ENCODE results near the gene GABARAP. TPM values are rescaled to one million over a fixed set of nuclear protein-coding genes. Genes with fewer than 3 reads are reported as not detected.

Gene GABARAP
- total RNA-seq, 3 donors from 2014 or later (not counting 1 experiment from before 2014, with no cell fraction given), result 256 to 277 (median 276) TPM

- peaks cover 75% of the 10 kb centered on the region for H3K36me3 ChIP-seq (ENCODE audit: control insufficient read depth, insufficient read depth, low read length)
- Mint-ChIP-seq H3K4me3 (no peak overlapping the region), H3K9me3 (no peaks in the 10 kb centered on the region), H3K36me3 (no peaks in the 10 kb centered on the region), H3K4me1 (peaks cover 4 to 15% of the 10 kb centered on the region in 2 donors), H3K27ac (no peak overlapping the region), H3K27me3 (ENCODE audit: low read depth in 2 of 2) (no peaks in the 10 kb centered on the region)
- H3K4me1 ChIP-seq (ENCODE audit: control insufficient read depth, insufficient read depth, low read length), result peaks cover 5% of the 10 kb centered on the region
- intact Hi-C loops (cut with micrococcal nuclease), result no loop called here
- no peak overlapping the region for H3K4me3 ChIP-seq (ENCODE audit: low read length)
- 97% methylated on average over 18 of the region's 21 CpGs for WGBS (ENCODE audit: insufficient coverage)
- no peak for ATAC-seq
- TF ChIP-seq, protein P1, sequence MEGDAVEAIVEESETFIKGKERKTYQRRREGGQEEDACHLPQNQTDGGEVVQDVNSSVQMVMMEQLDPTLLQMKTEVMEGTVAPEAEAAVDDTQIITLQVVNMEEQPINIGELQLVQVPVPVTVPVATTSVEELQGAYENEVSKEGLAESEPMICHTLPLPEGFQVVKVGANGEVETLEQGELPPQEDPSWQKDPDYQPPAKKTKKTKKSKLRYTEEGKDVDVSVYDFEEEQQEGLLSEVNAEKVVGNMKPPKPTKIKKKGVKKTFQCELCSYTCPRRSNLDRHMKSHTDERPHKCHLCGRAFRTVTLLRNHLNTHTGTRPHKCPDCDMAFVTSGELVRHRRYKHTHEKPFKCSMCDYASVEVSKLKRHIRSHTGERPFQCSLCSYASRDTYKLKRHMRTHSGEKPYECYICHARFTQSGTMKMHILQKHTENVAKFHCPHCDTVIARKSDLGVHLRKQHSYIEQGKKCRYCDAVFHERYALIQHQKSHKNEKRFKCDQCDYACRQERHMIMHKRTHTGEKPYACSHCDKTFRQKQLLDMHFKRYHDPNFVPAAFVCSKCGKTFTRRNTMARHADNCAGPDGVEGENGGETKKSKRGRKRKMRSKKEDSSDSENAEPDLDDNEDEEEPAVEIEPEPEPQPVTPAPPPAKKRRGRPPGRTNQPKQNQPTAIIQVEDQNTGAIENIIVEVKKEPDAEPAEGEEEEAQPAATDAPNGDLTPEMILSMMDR (IDR thresholded peaks at IDR 0.05), result no peak
- H3K27ac ChIP-seq (ENCODE audit: low read length), result no peak overlapping the region
- no peaks in the 10 kb centered on the region for H3K9me3 ChIP-seq (ENCODE audit: control insufficient read depth, insufficient read depth, low read length)
- DNase-seq, result no peak
- H3K27me3 ChIP-seq (ENCODE audit: control insufficient read depth, insufficient read depth, low read length), result no peaks in the 10 kb centered on the region
Observed at GRCh38 chr17:7225711-7226331, 16.4 kb downstream of the GABARAP start.

GRCh38 chr17:7224661-7225111, 17.6 kb downstream of the GABARAP start:
- Histone ChIP-seq H3K27me3 (ENCODE audit: control insufficient read depth, insufficient read depth, low read length) (no peaks in the 10 kb centered on the region), H3K27ac (ENCODE audit: low read length) (no peak overlapping the region), H3K9me3 (ENCODE audit: control insufficient read depth, insufficient read depth, low read length) (no peaks in the 10 kb centered on the region), H3K4me3 (ENCODE audit: low read length) (no peak overlapping the region), H3K36me3 (ENCODE audit: control insufficient read depth, insufficient read depth, low read length) (peaks cover 69% of the 10 kb centered on the region), H3K4me1 (ENCODE audit: control insufficient read depth, insufficient read depth, low read length) (peaks cover 13% of the 10 kb centered on the region)
- H3K27ac Mint-ChIP-seq, result no peak overlapping the region
- H3K36me3 Mint-ChIP-seq, result no peaks in the 10 kb centered on the region
- TF ChIP-seq, protein P1 (IDR thresholded peaks at IDR 0.05), result no peak
- intact Hi-C loops (cut with micrococcal nuclease), result no loop called here
- WGBS (ENCODE audit: insufficient coverage), result 93% methylated on average over 15 of the region's 15 CpGs
- peaks cover 14 to 18% of the 10 kb centered on the region in 2 donors for H3K4me1 Mint-ChIP-seq
- no peak overlapping the region for H3K4me3 Mint-ChIP-seq
- H3K9me3 Mint-ChIP-seq, result no peaks in the 10 kb centered on the region
- DNase-seq, result no peak
- H3K27me3 Mint-ChIP-seq (ENCODE audit: low read depth in 2 of 2), result no peaks in the 10 kb centered on the region
- ATAC-seq, result no peak

- Mint-ChIP-seq H3K4me1 (peaks cover 19 to 23% of the 10 kb centered on the region in 2 donors), H3K27ac (peak overlapping the region in 1 of 2 donors; percentile 8), H3K36me3 (no peaks in the 10 kb centered on the region), H3K9me3 (no peaks in the 10 kb centered on the region), H3K27me3 (ENCODE audit: low read depth in 2 of 2) (no peaks in the 10 kb centered on the region), H3K4me3 (no peak overlapping the region)
- Histone ChIP-seq H3K27me3 (ENCODE audit: control insufficient read depth, insufficient read depth, low read length) (no peaks in the 10 kb centered on the region), H3K4me1 (ENCODE audit: control insufficient read depth, insufficient read depth, low read length) (peaks cover 19% of the 10 kb centered on the region), H3K4me3 (ENCODE audit: low read length) (no peak overlapping the region), H3K27ac (ENCODE audit: low read length) (no peak overlapping the region), H3K9me3 (ENCODE audit: control insufficient read depth, insufficient read depth, low read length) (no peaks in the 10 kb centered on the region), H3K36me3 (ENCODE audit: control insufficient read depth, insufficient read depth, low read length) (peaks cover 64% of the 10 kb centered on the region)
- WGBS (ENCODE audit: insufficient coverage), result 97% methylated on average over 10 of the region's 10 CpGs
- no peak for ATAC-seq
- intact Hi-C loops (cut with micrococcal nuclease), result no loop called here
- TF ChIP-seq, protein P1 (IDR thresholded peaks at IDR 0.05), result no peak
- no peak for DNase-seq
Observed at GRCh38 chr17:7224110-7224509, 18.1 kb downstream of the GABARAP start.

DNA sequence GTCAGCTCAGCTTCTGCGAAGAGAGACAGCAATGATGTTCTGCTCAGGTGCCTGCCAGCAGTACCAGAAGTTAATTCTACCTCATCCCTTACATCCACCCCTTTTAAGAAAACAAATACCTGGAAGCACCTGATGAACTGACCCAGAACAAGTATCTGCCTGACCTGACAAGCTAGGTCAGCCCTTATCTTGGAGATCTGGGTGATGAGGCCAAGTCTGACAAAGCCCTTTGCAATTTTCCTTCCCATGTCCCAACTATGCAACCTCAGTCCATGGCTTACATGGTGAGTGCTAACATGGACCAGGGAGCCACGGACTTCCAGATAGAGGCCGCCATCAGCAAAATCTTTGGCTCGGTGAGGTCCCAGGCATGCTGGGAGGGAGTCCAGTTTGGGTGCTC, 18.9 kb downstream of the GABARAP start:
- ATAC-seq (no peak), DNase-seq (no peak)
- Histone ChIP-seq H3K9me3 (ENCODE audit: control insufficient read depth, insufficient read depth, low read length) (no peaks in the 10 kb centered on the region), H3K4me3 (ENCODE audit: low read length) (no peak overlapping the region), H3K4me1 (ENCODE audit: control insufficient read depth, insufficient read depth, low read length) (peaks cover 24% of the 10 kb centered on the region), H3K36me3 (ENCODE audit: control insufficient read depth, insufficient read depth, low read length) (peaks cover 57% of the 10 kb centered on the region), H3K27me3 (ENCODE audit: control insufficient read depth, insufficient read depth, low read length) (no peaks in the 10 kb centered on the region), H3K27ac (ENCODE audit: low read length) (no peak overlapping the region)
- H3K9me3 Mint-ChIP-seq, result no peaks in the 10 kb centered on the region
- H3K4me3 Mint-ChIP-seq, result no peak overlapping the region
- WGBS (ENCODE audit: insufficient coverage), result 95% methylated on average over 4 of the region's 4 CpGs
- H3K36me3 Mint-ChIP-seq, result no peaks in the 10 kb centered on the region
- intact Hi-C loops (cut with micrococcal nuclease), result no loop called here
- no peaks in the 10 kb centered on the region for H3K27me3 Mint-ChIP-seq (ENCODE audit: low read depth in 2 of 2)
- H3K4me1 Mint-ChIP-seq, result peaks cover 19 to 29% of the 10 kb centered on the region in 2 donors
- TF ChIP-seq, protein P1 (IDR thresholded peaks at IDR 0.05), result no peak
- H3K27ac Mint-ChIP-seq, result peak overlapping the region in 1 of 2 donors; percentile 8
